Hepatocyte (in vitro differentiated cells): Measurements from ENCODE around the gene SHROOM4. TPM values are rescaled to one million over a fixed set of nuclear protein-coding genes. Genes with fewer than 3 reads are reported as not detected.

ENCODE experiments used
- DNase-seq: peaks from one replicate; pipeline ENCODE4 v3.0.0-alpha.2; 2016; ENCODE audit warnings: low spot score
- H2AFZ ChIP-seq: fragments of 200-600 bp; sonication (generic); 2 replicates; pipeline ENCODE4 v1.6.0; 2016; ENCODE audit warnings: antibody characterized with exemption, mild to moderate bottlenecking
- H3K27ac ChIP-seq: fragments of 200-600 bp; sonication (generic); 2 replicates; pipeline ENCODE4 v1.5.1; 2016; ENCODE audit warnings: mild to moderate bottlenecking
- H3K27me3 ChIP-seq: fragments of 200-600 bp; sonication (generic); 2 replicates; pipeline ENCODE4 v1.6.1; 2016
- H3K36me3 ChIP-seq: fragments of 200-600 bp; sonication (generic); replicated peaks from 2 replicates; pipeline ENCODE4 v1.5.1; 2016; ENCODE audit warnings: low read depth; ENCODE audit not compliant: insufficient read depth
- H3K4me1 ChIP-seq: fragments of 200-600 bp; sonication (generic); 2 replicates; pipeline ENCODE4 v1.5.1; 2016; ENCODE audit warnings: mild to moderate bottlenecking, moderate library complexity; ENCODE audit not compliant: insufficient read depth
- H3K4me2 ChIP-seq: fragments of 200-600 bp; sonication (generic); 2 replicates; pipeline ENCODE4 v1.6.0; 2016
- H3K4me3 ChIP-seq: fragments of 200-600 bp; sonication (generic); 2 replicates; pipeline ENCODE4 v1.5.1; 2016; ENCODE audit warnings: mild to moderate bottlenecking
- H3K79me2 ChIP-seq: fragments of 200-600 bp; sonication (generic); 2 replicates; pipeline ENCODE4 v1.6.0; 2017; ENCODE audit warnings: mild to moderate bottlenecking
- H3K9me2 ChIP-seq: fragments of 200-600 bp; sonication (generic); replicated peaks from 2 replicates; pipeline ENCODE4 v1.6.0; 2017; ENCODE audit warnings: mild to moderate bottlenecking; ENCODE audit not compliant: insufficient read depth
- H3K9me3 ChIP-seq: fragments of 200-600 bp; sonication (generic); 2 replicates; pipeline ENCODE4 v1.5.1; 2016; ENCODE audit warnings: low read depth, mild to moderate bottlenecking
- H4K20me1 ChIP-seq: fragments of 200-600 bp; sonication (generic); 2 replicates; pipeline ENCODE4 v1.6.0; 2016; ENCODE audit warnings: mild to moderate bottlenecking; ENCODE audit not compliant: insufficient read depth, poor library complexity, severe bottlenecking
- CTCF ChIP-seq: fragments of 200-600 bp; sonication (generic); IDR thresholded peaks from 2 replicates; pipeline ENCODE4 v1.5.1; 2016; ENCODE audit warnings: antibody characterized with exemption, mild to moderate bottlenecking; ENCODE audit not compliant: poor library complexity
- EZH2 ChIP-seq: fragments of 200-600 bp; sonication (generic); IDR thresholded peaks from 2 replicates; pipeline ENCODE4 v1.6.1; 2016; ENCODE audit warnings: antibody characterized with exemption, mild to moderate bottlenecking, borderline replicate concordance
- EZH2phosphoT487 ChIP-seq: fragments of 200-600 bp; sonication (generic); IDR thresholded peaks from one replicate; pipeline ENCODE4 v1.6.1; 2018; ENCODE audit warnings: antibody characterized with exemption, mild to moderate bottlenecking, low read depth, moderate library complexity; ENCODE audit not compliant: unreplicated experiment, severe bottlenecking
- WGBS: methylation state at CpG from one replicate; pipeline ENCODE4 v1.1.6; 2016; ENCODE audit warnings: low lambda C conversion rate; ENCODE audit errors: missing lambda C conversion rate; 5-methylcytosine and 5-hydroxymethylcytosine counted together
- polyA plus RNA-seq: library from polyadenylated mRNA; unstranded; fragments of >200 nt; fragmentation: Nextera tagmentation; extraction: Ambion mirVana; gene quantifications from 2 replicates; pipeline ENCODE4 v1.2.1, GENCODE V29; 2016
- total RNA-seq: library from RNA; depleted of rRNA; stranded (reverse); fragments of >200 nt; gene quantifications from 2 replicates; pipeline ENCODE4 v1.2.3, GENCODE V29; 2014

Gene SHROOM4
- total and polyA plus RNA-seq, 2 experiments from 2014 or later, result 1.6 to 7.1 TPM

- Histone ChIP-seq H3K36me3 (no peaks in the 10 kb centered on the region), H3K27me3 (no peaks in the 10 kb centered on the region), H4K20me1 (no peaks in the 10 kb centered on the region), H3K9me3 (no peaks in the 10 kb centered on the region), H3K4me2 (no peak overlapping the region), H3K79me2 (no peaks in the 10 kb centered on the region), H3K4me3 (no peak overlapping the region), H3K4me1 (no peaks in the 10 kb centered on the region), H3K9me2 (no peaks in the 10 kb centered on the region), H3K27ac (no peak overlapping the region), H2AFZ (no peak overlapping the region)
- TF ChIP-seq EZH2 (no peak), EZH2phosphoT487 (no peak), CTCF (no peak)
- no peak for DNase-seq
- WGBS, result 39% methylated on average over 3 of the region's 3 CpGs
Measured at GRCh38 chrX:50606300-50606950, 207.6 kb downstream of the SHROOM4 start.

GRCh38 chrX:50596056-50596455 lies 217.9 kb downstream of the SHROOM4 start:
- TF ChIP-seq CTCF (no peak), EZH2 (no peak), EZH2phosphoT487 (no peak)

DNA sequence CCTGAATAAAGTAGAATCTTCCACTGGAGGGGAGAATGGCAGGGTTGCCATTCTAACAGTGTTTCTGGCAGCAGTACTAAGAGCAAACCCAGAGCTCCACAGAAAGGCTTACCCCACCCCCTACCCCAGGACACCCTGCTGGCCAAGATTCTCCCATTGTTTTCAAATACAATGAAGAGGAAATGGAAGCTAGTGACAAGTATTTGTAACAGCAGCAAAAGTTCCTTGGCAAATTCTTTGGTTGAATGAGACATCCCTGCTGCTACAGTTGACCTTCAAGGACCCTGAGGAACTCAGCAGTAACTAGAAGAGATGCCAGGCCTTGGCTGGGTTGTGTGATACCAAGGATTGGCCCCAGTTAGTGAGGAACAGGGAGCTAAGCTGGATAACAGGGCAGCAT lies 219.2 kb downstream of the SHROOM4 start:
- no peak overlapping the region for H3K4me3 ChIP-seq
- H2AFZ ChIP-seq, result no peak overlapping the region
- H3K79me2 ChIP-seq, result no peaks in the 10 kb centered on the region
- no peaks in the 10 kb centered on the region for H3K9me2 ChIP-seq
- H3K4me2 ChIP-seq, result no peak overlapping the region
- no peaks in the 10 kb centered on the region for H3K9me3 ChIP-seq
- DNase-seq, result no peak
- no peaks in the 10 kb centered on the region for H3K27me3 ChIP-seq
- H3K4me1 ChIP-seq, result no peaks in the 10 kb centered on the region
- TF ChIP-seq EZH2 (no peak), CTCF (no peak), EZH2phosphoT487 (no peak)
- no peaks in the 10 kb centered on the region for H4K20me1 ChIP-seq
- H3K27ac ChIP-seq, result no peak overlapping the region
- H3K36me3 ChIP-seq, result no peaks in the 10 kb centered on the region

More at GRCh38 chrX:50596056-50596455, 217.9 kb downstream of the SHROOM4 start:
- Histone ChIP-seq H3K36me3 (no peaks in the 10 kb centered on the region), H3K27ac (no peak overlapping the region), H3K4me1 (no peaks in the 10 kb centered on the region), H3K9me3 (no peaks in the 10 kb centered on the region), H2AFZ (no peak overlapping the region), H4K20me1 (no peaks in the 10 kb centered on the region), H3K4me3 (no peak overlapping the region), H3K9me2 (no peaks in the 10 kb centered on the region), H3K27me3 (no peaks in the 10 kb centered on the region), H3K4me2 (no peak overlapping the region), H3K79me2 (no peaks in the 10 kb centered on the region)
- DNase-seq, result no peak

DNA sequence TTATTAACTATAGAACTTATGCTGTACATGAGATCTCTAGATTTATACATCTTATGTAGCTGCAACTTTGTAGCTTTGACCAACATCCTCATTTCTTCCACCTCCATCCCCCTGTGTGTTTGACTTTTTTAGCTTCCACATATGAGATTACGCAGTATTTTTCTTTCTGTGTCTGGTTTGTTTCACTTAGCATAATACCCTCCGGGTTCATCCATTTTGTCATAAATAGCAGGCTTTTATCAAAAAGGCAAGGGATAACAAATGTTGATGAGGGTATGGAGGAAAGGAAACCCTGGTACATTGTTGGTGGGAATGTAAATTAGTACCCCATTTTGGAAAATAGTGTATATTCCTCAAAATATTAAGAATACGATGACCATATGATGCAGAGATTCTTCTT lies 227.0 kb downstream of the SHROOM4 start:
- no peak overlapping the region for H3K4me2 ChIP-seq
- H3K9me2 ChIP-seq, result no peaks in the 10 kb centered on the region
- H4K20me1 ChIP-seq, result no peaks in the 10 kb centered on the region
- no peak for TF ChIP-seq EZH2
- no peak for TF ChIP-seq EZH2phosphoT487
- TF ChIP-seq CTCF, result no peak
- no peak overlapping the region for H3K4me3 ChIP-seq
- no peaks in the 10 kb centered on the region for H3K9me3 ChIP-seq
- H2AFZ ChIP-seq, result no peak overlapping the region
- 77% methylated on average over 3 of the region's 3 CpGs for WGBS
- DNase-seq, result no peak
- H3K4me1 ChIP-seq, result no peaks in the 10 kb centered on the region
- H3K27ac ChIP-seq, result no peak overlapping the region
- H3K79me2 ChIP-seq, result no peaks in the 10 kb centered on the region
- no peaks in the 10 kb centered on the region for H3K36me3 ChIP-seq
- no peaks in the 10 kb centered on the region for H3K27me3 ChIP-seq
